Prostate gland (tissue), 2 donors: ENCODE data around the gene SLF1.

Experiments
- POLR2A ChIP-seq: fragments of 450-650 bp; IDR thresholded peaks from one replicate; pipeline ENCODE4 v1.6.1; 2016; ENCODE audit warnings: antibody characterized with exemption, mild to moderate bottlenecking
- POLR2AphosphoS5 ChIP-seq: sonication (generic); formaldehyde crosslinking; IDR thresholded peaks from one replicate; pipeline ENCODE4 v1.6.1; 2017; ENCODE audit warnings: antibody characterized with exemption
- TF ChIP-seq, protein P1 (sequence below), 4 experiments: fragments of 200-600 bp in 2 of 4; fragments of 450-650 bp in 2 of 4; sonication (generic) in 2 of 4; IDR thresholded peaks; 1 replicate in 3 of 4; 2 replicates in 1 of 4; pipeline ENCODE4 v1.5.1; 2016 to 2019; ENCODE audit warnings: antibody characterized with exemption in 4 of 4, mild to moderate bottlenecking in 2 of 4, moderate library complexity in 2 of 4

DNA sequence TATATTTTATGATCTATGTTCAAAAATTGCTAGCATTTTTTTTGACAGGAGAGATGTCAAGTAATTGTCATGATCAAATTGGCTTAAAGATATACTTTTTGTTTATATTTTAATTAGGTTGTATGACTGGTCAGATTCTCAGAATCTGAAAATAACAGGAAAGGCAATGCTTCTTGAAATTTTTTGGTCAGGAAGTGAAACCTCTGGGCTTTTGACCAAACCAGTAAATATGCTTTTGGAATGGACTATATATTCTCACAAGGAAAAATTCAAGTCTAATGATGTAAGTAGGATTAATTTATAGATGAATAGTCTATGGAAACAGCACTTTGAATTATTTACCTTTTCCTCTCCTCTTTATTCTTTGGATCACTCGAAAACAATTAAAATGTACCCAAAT lies 52.3 kb downstream of the SLF1 start:
- TF ChIP-seq, protein P1, sequence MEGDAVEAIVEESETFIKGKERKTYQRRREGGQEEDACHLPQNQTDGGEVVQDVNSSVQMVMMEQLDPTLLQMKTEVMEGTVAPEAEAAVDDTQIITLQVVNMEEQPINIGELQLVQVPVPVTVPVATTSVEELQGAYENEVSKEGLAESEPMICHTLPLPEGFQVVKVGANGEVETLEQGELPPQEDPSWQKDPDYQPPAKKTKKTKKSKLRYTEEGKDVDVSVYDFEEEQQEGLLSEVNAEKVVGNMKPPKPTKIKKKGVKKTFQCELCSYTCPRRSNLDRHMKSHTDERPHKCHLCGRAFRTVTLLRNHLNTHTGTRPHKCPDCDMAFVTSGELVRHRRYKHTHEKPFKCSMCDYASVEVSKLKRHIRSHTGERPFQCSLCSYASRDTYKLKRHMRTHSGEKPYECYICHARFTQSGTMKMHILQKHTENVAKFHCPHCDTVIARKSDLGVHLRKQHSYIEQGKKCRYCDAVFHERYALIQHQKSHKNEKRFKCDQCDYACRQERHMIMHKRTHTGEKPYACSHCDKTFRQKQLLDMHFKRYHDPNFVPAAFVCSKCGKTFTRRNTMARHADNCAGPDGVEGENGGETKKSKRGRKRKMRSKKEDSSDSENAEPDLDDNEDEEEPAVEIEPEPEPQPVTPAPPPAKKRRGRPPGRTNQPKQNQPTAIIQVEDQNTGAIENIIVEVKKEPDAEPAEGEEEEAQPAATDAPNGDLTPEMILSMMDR (IDR thresholded peaks at IDR 0.05): no peak
- no peak for TF ChIP-seq POLR2A
- TF ChIP-seq POLR2AphosphoS5: no peak
